Stimulated activated CD4-positive, alpha-beta T cell treated with anti-CD3 and anti-CD28 coated beads, TNF-alpha, amount 100 ng/mL, for 1 hour (primary cell): Measurements from ENCODE around the gene CTPS1.
A peak's percentile ranks its signal among the peaks of the same experiment; 100 is the strongest.

Experiments
- DNase-seq, 3 donors: peaks; one replicate each; pipeline ENCODE4 v3.0.0-alpha.2; 2020; ENCODE audit warnings: low read depth in 3 of 3, low spot score in 1 of 3

CTPS1 gene, protein sequence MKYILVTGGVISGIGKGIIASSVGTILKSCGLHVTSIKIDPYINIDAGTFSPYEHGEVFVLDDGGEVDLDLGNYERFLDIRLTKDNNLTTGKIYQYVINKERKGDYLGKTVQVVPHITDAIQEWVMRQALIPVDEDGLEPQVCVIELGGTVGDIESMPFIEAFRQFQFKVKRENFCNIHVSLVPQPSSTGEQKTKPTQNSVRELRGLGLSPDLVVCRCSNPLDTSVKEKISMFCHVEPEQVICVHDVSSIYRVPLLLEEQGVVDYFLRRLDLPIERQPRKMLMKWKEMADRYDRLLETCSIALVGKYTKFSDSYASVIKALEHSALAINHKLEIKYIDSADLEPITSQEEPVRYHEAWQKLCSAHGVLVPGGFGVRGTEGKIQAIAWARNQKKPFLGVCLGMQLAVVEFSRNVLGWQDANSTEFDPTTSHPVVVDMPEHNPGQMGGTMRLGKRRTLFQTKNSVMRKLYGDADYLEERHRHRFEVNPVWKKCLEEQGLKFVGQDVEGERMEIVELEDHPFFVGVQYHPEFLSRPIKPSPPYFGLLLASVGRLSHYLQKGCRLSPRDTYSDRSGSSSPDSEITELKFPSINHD

GRCh38 chr1:40979241-40980067, at the start of gene CTPS1:
CTPS1 (plus strand) TSS chr1:40979696; CDS start chr1:40983291, 3,595 bp downstream.
- peak; percentile 88 to 94 (median 94) for DNase-seq

DNA sequence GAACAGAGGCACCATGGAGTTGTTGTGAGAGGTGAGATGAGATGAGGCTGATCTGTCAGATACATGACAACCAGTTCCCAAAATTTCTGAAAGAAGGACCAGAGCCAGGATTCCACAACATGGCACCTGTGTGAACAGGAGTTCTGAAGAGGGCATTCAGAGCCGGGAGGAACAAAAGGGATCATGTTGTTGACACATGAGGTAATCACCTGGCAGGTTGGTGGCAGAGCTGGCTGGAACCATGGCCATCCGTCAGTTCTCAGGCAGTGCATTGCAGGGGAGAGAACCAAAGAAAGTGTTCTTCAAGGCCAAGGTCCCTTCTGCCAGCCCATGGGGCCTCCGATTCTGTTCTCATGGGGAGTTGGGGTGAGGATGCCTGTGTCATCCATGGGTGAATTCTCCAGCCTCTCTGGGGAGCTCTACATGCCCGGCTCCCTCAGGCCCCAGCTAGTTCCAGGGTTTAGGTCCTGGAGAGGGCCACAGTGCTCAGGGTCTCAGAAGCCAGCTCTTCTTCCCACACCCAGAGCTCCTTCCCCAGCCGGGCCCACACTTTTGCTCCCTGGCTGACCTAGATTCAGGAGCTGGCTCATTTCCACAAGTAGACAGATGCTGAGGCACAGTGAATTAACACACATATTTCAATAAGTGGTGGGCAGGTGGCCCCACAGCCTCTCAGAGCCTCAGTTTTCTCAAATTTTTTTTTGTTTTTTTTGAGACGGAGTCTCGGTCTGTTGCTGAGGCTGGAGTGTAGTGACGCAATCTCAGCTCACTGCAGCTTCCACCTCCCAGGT, 49.1 kb upstream of the CTPS1 start:
- DNase-seq, result no peak

GRCh38 chr1:40931601-40932000, 47.9 kb upstream of the CTPS1 start:
- no peak for DNase-seq

- no peak for DNase-seq
Measured at GRCh38 chr1:40932006-40932405, 47.5 kb upstream of the CTPS1 start.

DNA sequence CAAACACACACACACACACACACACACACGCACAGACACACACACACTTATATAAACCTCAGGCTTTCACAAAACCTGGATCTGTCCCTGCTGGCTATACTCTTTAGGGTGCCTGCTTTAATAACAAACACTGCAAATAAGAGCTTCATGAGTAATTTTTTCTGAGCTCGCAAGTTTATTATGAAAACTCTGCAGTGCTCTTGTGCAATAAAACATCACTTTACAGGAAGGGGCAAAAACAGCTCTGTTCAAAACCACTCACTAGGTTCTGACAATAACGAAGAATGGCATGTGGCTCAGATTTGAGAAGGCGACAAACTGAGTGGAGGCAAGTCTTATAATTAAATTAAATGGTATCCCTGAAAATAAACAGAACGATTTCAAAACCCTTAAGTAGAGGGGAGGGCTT, 42.6 kb upstream of the CTPS1 start:
- no peak for DNase-seq

- no peak for DNase-seq
Measured at GRCh38 chr1:40938393-40938792, 41.1 kb upstream of the CTPS1 start.

- no peak for DNase-seq
Measured at GRCh38 chr1:40939320-40940059, 40.0 kb upstream of the CTPS1 start.

GRCh38 chr1:40944326-40944725, 35.2 kb upstream of the CTPS1 start:
- DNase-seq, result no peak

DNA sequence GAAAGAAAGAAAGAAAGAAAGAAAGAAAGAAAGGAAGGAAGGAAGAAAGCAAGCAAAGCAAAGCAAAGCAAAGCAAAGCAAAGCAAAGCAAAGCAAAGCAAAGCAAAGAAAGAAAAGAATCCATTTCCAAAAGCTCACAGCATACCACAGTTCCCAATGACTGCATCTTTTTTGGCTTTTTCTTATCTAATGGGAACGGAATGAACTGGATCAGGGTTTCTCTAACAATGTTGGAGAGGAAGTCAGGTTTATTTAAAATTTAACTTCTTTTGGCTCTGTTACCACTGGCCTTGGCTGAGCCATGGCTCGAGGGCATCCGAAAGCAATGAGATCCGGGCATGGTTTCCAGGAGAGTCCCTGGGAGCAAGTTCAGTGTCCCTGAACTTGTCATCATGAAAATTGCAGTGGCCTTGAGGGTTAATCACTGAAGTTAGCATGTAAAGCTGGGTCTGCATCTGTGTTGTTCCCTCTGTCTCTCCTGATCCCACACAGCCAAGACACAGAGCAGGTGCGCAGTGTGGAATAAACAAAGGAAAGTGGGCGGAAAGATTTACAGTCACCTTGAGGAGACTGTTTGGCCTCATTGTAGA, 34.6 kb upstream of the CTPS1 start:
- DNase-seq, result no peak

DNA sequence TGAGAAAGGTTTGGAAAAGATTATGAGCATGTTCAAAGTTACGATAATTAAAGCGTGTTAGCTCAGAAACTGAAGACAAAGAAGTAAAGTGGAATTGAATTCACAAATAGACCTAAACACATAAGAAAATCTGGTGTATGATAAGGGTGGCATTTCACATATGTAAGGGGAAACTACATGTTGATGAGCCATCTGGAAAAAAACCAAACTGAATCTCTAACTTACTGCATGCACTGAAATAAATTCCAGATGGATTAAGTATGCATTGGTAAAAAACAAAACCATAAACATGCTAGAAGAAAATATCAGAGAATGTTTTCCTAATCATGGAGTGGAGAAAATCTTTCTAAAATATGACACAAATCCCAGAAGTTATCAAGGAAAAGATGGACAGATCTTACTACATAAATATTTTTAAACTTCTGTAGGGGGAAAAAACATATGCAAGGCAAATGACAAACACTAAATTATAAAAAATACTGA, 34.0 kb upstream of the CTPS1 start:
- no peak for DNase-seq

GRCh38 chr1:40948741-40949443, 30.6 kb upstream of the CTPS1 start:
- DNase-seq, result peak in 1 of 3 donors; percentile 24

- no peak for DNase-seq
Measured at GRCh38 chr1:40949563-40949962, 29.9 kb upstream of the CTPS1 start.

DNA sequence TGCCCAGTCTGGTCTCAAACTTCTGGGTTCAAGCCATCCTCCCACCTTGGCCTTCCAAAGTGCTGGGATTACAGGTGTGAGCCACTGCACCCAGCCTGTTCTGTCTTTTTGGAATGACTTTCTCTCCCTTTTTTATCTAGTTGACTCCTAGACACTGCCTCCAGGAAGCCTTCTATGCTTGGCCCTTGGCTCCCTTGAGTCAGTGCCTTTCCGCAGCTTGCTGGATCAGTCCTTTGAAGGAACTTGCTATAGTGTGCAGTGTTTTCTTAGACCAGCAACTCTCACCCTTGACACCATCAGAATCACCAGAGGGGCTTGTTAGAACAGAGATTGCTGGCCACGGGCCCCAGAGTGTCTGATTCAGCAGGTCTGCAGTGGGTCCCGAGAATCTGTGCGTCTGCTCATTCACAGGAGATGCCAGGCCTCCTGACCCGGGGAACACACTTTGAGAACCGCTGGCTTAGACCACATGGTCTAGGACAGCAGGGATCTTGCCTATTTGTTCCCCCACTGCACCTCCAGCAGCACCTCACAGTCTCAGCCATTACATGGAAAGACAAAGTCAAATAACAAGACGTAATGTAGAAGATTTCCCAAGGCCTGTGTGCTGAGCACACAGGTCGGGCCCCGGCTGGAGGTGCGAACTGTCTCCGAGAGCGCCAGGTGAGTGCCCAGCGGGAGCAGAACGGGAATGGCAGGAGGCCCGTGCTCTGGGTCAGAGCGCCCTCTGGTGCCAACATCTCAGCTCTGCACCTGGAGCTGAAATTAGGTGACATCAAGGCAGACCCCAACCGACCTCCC, 27.4 kb upstream of the CTPS1 start:
- DNase-seq, result peak; percentile 13 to 49 (median 27)

DNA sequence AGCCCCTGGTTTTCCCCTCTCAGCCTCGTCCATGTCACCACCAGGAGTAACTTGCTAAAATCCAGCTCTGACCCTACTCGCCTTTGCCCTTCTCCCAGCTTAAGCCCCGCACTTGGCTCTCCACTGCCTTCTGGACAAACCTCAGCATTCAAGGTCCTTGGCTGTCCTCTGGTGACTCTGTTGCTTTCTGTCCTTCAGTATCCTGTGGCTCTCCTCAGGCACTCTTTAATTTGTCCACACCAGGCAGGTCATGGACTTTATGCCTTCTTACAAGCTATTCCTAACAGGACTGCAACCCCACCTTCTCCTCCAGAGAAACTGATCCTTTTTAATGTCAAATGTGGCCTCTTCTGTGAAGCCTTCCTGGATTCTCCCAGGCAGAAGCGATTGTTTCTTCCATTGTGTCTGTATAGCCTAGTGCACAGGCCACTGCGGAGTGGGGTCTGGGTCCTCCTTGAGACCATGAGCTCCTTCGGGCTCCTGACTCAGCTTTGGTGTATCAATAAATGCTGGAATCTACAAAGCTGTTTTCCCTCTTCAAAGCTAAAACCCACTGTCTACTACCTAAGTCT, 26.7 kb upstream of the CTPS1 start:
- no peak for DNase-seq

DNA sequence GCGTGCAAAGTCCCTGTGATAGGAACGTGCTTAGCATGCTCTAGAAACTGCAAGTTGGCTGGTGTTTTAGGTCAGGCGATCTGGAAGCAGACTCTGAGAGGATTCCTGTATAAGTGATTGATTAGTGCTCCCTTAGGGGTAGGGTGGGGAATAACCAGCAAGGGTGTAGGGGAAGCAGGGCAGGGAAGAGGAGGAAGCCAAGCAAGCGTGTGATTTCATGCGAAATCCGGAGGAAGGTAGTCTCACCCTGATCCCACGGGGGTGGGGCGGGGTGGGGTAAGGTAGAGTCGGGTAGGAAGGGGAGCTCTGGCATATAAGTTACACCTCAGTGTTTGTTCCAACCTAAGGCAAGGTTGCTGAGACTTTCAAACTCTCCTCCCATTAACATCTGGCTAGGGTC, 24.9 kb upstream of the CTPS1 start:
- DNase-seq, result no peak

GRCh38 chr1:40955266-40955665, 24.2 kb upstream of the CTPS1 start:
- DNase-seq, result no peak

GRCh38 chr1:40956407-40956806, 23.1 kb upstream of the CTPS1 start:
- DNase-seq, result no peak

DNA sequence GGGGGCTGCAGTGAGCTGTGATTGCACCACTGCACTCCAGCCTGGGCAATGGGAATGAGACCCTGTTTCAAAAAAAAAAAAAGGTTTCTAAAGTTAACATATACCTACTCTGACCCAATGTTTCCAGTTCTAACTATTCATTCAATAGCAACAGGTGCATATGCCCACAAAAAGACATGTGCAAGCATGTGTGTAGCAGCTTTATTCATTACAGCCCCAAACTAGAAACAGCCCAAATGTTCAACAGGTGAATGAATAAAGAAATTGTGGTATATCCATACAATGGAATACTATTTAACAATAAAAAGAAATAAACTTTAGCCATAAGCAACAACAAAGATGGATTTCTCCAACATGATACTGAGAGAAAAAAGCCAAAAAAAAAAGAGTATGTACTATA, 21.3 kb upstream of the CTPS1 start:
- no peak for DNase-seq
